LNCaP clone FGC (cell line): Measurements from ENCODE around the gene PDLIM5.
"Not testable (repeated sequence)": the region's sequence is repeated elsewhere in the genome, so short reads cannot be mapped to it uniquely, and the experiment has no call there.

Source experiments
- DNase-seq: peaks from one replicate; pipeline ENCODE4 v3.0.0-alpha.2; 2011; ENCODE audit warnings: low read depth
- H3K4me3 ChIP-seq: 2 replicates; pipeline ENCODE4 v1.5.1; 2011; ENCODE audit warnings: mild to moderate bottlenecking, low read depth, low read length, control low read depth
- TF ChIP-seq, protein P1 (sequence below): IDR thresholded peaks from 2 replicates; pipeline ENCODE4 v1.5.1; 2012; ENCODE audit warnings: mild to moderate bottlenecking; ENCODE audit not compliant: control insufficient read depth, insufficient read depth; ENCODE audit errors: extremely low read depth

The PDLIM5 gene

DNA sequence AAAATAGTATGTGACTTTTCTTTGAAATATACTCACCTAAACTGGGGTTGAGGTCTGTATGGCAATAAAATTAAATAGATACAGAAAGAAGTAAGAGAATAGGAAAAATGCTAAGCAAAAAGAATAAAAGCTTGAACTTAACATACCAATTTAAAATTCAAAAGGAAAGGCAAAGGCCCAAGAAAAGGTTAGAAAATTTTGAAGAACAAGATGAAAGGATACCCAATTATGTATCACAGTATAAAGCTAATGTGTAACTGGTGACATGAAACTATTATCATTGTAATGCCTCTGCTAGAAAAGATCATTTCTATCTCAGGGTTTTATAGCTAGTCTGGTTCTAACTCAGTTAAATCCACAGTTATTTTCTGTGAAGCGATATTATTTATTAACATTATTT is 99.1 kb downstream of the PDLIM5 start:
- no peak for DNase-seq
- TF ChIP-seq, protein P1, sequence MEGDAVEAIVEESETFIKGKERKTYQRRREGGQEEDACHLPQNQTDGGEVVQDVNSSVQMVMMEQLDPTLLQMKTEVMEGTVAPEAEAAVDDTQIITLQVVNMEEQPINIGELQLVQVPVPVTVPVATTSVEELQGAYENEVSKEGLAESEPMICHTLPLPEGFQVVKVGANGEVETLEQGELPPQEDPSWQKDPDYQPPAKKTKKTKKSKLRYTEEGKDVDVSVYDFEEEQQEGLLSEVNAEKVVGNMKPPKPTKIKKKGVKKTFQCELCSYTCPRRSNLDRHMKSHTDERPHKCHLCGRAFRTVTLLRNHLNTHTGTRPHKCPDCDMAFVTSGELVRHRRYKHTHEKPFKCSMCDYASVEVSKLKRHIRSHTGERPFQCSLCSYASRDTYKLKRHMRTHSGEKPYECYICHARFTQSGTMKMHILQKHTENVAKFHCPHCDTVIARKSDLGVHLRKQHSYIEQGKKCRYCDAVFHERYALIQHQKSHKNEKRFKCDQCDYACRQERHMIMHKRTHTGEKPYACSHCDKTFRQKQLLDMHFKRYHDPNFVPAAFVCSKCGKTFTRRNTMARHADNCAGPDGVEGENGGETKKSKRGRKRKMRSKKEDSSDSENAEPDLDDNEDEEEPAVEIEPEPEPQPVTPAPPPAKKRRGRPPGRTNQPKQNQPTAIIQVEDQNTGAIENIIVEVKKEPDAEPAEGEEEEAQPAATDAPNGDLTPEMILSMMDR: no peak
- no peak overlapping the region for H3K4me3 ChIP-seq

- no peak overlapping the region for H3K4me3 ChIP-seq
- no peak for DNase-seq
- TF ChIP-seq, protein P1: no peak
Observed at GRCh38 chr4:94551643-94552564, 100.2 kb downstream of the PDLIM5 start.

DNA sequence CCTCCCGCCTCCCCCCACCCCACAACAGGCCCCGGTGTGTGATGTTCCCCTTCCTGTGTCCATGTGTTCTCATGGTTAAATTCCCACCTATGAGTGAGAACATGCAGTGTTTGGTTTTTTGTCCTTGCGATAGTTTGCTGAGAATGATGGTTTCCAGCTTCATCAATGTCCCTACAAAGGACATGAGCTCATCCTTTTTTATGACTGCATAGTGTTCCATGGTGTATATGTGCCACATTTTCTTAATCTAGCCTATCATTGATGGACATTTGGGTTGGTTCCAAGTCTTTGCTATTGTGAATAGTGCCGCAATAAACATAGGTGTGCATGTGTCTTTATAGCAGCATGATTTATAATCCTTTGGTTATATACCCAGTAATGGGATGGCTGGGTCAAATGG is 104.3 kb downstream of the PDLIM5 start:
- H3K4me3 ChIP-seq, DNase-seq: not testable (repeated sequence)

GRCh38 chr4:94557632-94558031 is 105.9 kb downstream of the PDLIM5 start:
- DNase-seq, H3K4me3 ChIP-seq: not testable (repeated sequence)

DNA sequence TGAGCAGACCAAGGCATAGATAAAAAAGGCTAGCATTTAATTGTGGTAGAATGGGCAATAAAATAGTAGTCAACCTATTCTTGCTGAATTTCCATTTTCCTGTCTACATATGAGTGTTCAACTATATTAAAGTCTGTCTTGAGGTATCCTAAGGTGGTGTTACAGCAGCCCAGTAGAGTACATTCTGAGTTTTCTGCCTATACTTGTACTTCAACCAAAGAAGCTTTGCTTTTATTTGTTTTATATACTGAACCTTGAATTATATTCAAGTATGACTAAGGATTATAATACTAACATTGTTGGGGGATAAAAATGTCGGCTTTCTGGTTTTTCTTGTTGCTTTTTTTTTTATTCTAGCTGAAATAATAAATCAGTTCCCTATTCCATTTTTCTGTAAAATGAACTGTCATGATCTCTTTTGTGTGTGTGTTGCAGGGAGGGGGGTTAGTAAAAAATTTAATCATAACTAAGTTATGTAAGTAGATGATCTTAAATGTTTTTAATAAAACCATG is 106.7 kb downstream of the PDLIM5 start:
- no peak for DNase-seq
- TF ChIP-seq, protein P1: no peak
- no peak overlapping the region for H3K4me3 ChIP-seq

DNA sequence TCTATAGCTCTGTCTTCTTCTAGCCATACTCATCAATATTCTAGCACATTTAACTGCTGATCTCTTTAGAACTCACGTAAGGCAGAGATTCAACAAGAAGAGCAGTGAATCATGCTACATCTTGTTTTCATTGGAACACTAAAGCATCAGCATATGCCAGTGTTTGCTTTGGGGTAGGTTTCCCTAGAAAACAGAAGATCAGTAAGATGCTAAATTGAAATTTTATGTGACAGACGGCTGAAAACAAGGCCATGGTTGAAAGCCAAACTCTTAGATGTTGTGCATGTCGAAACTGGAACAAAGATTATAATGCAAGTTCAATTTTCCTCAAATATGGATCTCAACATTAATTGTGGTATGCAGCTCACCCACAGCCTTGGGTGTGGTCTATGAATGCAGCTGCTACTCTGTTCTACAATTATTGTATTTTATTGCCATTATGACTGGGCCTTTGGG is 107.6 kb downstream of the PDLIM5 start:
- TF ChIP-seq, protein P1: no peak
- no peak overlapping the region for H3K4me3 ChIP-seq
- no peak for DNase-seq

- H3K4me3 ChIP-seq: no peak overlapping the region
- TF ChIP-seq, protein P1: no peak
- DNase-seq: no peak
Observed at GRCh38 chr4:94561249-94562024, 109.7 kb downstream of the PDLIM5 start.
